KOPT-K1 (cell line): ENCODE data around the gene CAMTA1.

Source experiments
- H3K27ac ChIP-seq: fragments of 200-600 bp; sonication (generic); 2 replicates; pipeline ENCODE4 v1.5.1; 2016; ENCODE audit warnings: antibody characterized with exemption, mild to moderate bottlenecking, low read depth, low read length; ENCODE audit not compliant: poor library complexity, severe bottlenecking
- H3K36me3 ChIP-seq: fragments of 200-600 bp; sonication (generic); 2 replicates; pipeline ENCODE4 v1.5.1; 2017; ENCODE audit warnings: antibody characterized with exemption, mild to moderate bottlenecking, low read length, moderate library complexity; ENCODE audit not compliant: insufficient read depth
- H3K9me3 ChIP-seq: fragments of 200-600 bp; sonication (generic); 2 replicates; pipeline ENCODE4 v1.5.1; 2017; ENCODE audit warnings: antibody characterized with exemption, low read length, mild to moderate bottlenecking; ENCODE audit not compliant: insufficient read depth, poor library complexity, severe bottlenecking

The CAMTA1 gene

DNA sequence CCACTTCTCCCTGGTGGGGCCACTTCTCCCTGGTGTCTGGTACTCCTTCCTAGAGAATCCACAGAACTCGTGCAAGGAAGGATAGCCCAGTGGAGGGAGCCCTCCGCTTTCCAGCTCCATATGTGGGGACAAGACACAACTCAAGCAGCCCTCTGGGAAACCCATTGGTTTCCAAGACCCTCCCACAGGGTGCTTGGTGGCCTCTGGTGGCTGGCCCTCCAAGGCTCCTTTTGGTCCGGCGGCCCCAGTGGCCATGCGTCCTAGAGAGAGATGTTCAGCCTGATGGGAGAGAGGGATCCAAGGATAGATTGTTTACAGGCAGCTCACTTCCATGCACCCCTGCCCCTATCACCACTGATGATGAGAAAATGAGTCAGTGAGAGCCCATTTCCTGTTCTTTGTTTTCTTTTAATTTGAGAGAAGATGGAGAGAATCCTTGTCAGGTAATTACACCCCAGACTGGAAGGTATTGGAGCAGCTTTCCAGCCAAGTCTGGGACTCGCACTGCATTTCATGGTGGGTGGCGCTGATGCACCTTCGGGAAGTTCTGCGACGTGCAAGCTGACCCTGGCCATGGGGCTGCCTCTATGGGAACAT, 499.7 kb downstream of the CAMTA1 start:
- Histone ChIP-seq H3K9me3 (no peaks in the 10 kb centered on the region), H3K27ac (no peak overlapping the region), H3K36me3 (no peaks in the 10 kb centered on the region)

DNA sequence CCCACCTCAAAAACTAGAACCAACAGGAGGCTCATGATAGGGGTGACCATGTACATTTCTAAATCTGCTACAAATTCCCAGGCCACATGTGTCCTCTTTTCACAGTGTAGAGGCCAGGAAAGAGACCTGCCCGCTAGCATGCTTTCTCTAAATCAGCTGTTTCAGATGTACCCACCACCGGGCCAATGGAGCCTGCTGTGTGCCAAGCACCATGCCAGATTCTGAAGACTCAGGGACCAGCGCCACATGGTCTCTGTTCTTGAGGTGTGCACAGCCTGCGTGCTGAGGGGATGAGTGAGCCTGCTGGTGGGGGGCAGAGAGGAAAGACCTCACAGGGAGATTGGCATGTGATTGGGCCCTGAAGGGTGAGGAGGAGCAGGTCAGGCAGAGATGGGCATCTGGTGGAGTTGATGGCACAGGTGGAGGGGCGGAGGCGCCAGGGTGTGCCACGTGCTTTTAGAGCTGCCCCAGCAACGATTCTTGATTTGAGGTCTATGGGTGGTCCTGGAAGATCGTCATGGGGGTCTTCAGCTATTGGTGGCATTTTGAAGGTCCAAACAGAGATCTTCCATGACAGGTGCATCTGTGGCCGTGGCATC, 500.7 kb downstream of the CAMTA1 start:
- H3K36me3 ChIP-seq, result no peaks in the 10 kb centered on the region
- H3K9me3 ChIP-seq, result no peaks in the 10 kb centered on the region
- no peak overlapping the region for H3K27ac ChIP-seq

DNA sequence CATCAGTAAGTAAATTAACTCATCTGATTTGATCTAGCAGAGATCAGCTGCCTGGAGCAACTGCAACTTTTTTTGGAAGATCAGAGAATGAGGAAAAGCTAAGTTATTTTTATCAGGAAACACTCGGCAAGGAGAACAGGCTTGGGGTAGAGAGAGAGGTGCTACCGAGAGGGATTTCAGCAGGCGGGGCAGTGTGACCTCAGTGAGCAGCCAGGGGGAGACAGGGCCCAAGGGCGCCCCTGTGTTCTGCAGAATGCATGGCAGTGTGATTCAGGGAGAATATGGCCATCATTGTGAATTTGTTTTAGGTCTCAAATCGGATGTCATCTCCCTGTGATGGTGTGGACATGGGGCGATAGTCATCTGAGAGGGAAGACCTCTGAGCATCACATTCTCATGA, 501.8 kb downstream of the CAMTA1 start:
- no peak overlapping the region for H3K27ac ChIP-seq
- H3K9me3 ChIP-seq, result no peaks in the 10 kb centered on the region
- H3K36me3 ChIP-seq, result no peaks in the 10 kb centered on the region

DNA sequence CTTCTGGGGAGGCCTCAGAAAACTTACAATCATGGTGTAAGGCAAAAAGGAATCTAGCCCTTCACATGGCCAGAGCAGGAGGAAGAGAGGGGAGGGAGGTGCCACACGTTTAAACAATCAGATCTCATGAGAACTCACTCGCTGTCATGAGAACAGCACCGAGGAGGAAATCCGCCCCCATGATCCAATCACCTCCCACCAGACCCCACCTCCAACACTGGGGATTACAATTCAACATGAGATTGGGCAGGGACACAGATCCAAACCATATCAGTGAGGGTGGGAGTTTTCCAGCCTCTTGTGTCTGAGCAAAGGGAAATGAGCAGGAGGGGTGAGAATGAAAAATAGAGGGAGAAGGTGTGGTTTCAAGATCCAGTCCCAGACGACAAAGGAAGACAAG, 503.7 kb downstream of the CAMTA1 start:
- Histone ChIP-seq H3K9me3 (no peaks in the 10 kb centered on the region), H3K36me3 (no peaks in the 10 kb centered on the region), H3K27ac (no peak overlapping the region)

DNA sequence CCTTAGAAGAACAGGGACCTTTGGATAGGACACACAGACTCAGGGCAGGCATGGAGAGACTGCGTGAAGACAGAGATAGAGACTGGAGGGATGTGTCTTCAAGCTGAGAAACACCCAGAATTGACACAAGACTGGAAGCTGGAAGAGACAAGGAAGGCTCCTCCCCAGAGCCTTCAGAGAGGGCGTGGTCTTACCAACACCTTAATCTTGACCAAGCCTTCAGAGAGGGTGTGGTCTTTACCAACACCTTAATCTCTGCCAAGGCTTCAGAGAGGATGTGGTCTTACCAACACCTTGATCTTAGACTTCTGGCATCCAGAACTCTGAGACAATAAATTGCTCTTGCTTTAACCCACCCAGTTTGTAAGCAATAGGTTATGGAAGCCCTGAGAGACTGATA, 504.4 kb downstream of the CAMTA1 start:
- Histone ChIP-seq H3K36me3 (no peaks in the 10 kb centered on the region), H3K9me3 (no peaks in the 10 kb centered on the region), H3K27ac (no peak overlapping the region)

DNA sequence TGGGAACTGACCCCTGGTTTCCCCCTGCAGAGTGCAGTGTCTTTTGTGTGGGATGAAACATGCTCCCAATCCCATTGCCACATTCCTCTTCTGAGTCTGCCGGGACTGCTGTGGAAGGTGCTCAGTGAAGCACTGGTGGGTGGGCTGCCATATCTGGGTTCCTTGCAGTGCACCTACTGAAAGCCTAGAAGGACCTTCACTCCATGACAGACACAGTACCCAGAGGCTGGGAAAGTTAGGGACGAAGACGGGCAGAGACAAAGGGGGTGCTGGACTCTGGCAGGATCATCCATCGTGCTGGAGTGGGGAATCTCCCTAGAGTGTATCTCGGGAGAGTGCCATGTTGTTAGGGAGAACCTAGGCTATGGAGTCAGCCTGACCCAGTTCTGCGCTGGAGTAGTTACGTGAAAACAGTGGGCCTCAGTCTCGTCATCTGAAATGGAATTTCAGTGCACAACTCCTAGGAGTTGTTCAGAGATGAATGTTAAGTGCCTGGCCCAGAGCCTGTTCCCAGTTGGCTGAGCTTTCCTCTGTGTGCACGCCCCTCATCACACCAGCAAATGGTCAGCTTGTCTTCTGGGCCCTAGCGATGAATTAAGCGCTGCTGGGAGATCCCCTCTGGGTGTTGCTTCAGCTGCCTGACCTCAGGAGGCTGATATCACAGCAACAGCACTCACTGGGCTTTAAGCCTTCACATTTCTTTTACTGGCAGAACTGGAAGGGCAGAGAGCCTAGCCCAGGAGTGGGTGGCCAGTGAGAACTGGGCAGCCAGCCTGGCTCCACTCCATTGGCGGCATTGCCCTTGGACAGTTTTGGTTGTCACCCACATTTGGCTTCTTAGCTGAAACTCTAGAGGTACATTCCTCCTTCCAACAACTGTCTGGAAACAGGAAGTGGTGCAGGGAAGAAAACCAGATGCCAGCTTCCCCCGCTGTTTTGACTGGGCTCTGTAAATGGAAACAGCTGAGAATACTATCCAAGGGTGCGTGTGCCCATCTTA, 506.0 kb downstream of the CAMTA1 start:
- no peak overlapping the region for H3K27ac ChIP-seq
- no peaks in the 10 kb centered on the region for H3K9me3 ChIP-seq
- no peaks in the 10 kb centered on the region for H3K36me3 ChIP-seq

DNA sequence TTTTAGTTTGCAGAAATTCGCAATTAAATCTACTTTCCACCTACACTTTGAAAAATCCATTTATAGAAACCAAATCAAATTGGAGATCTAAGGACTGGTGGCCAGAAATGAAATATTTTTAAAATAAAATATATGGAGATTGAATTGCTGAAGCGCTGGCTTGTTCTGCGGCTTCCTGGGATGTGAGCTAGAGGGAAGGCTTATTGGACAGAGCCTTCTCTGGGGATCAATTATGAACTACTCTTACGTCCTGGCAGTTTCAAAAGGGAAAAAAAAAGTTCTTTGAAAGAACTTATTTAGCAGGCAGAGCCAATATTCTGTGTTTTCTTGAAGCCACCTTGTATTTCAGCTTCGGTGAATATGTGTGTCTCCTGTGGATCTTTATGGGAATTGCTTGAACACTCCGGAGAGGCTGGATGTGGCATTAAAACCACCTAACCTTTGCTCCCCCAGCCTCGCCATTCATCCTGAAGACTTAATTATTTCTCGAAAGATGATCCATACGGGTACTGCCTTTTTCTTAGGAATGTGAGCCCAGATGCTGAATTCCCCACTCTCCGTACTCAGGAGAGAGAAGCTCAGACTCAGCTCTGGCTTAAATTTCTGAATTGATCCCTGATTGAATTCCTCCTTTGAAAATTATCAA, 506.9 kb downstream of the CAMTA1 start:
- Histone ChIP-seq H3K36me3 (no peaks in the 10 kb centered on the region), H3K9me3 (no peaks in the 10 kb centered on the region), H3K27ac (no peak overlapping the region)

DNA sequence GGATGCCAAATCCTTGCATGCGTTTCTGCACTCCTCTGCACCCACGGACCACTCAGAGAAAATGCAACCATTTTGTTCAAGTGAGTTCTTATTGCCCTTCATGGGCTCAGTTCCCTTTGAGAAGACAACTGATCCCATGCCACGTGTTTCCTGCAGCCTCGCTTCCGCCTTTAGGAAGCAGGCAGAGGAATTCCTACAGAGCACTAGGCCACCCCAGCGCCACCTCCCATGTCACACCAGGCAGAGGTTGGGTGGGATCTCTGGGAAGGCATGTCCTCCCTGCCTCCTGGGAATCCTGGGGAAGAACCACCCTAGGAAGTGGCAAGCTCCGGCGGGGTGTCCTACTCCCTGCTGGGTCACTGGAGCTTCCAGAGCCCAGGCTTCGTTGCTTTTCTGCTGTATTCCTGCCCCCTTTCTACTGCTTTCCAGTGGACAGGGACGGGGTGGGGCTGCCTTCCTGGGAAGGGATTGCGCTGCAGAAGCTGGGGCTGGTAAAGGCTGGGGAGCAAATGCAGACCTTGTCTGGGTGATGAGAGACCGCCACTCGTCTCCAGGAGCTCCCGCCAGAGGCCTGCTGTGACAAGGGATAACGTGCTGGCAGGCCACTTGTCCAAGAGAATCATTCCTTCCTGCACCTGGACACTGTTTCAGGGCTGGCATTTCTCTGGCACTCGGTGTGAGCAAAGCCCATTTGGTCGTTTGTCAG, 507.6 kb downstream of the CAMTA1 start:
- no peaks in the 10 kb centered on the region for H3K9me3 ChIP-seq
- H3K36me3 ChIP-seq, result no peaks in the 10 kb centered on the region
- H3K27ac ChIP-seq, result no peak overlapping the region

DNA sequence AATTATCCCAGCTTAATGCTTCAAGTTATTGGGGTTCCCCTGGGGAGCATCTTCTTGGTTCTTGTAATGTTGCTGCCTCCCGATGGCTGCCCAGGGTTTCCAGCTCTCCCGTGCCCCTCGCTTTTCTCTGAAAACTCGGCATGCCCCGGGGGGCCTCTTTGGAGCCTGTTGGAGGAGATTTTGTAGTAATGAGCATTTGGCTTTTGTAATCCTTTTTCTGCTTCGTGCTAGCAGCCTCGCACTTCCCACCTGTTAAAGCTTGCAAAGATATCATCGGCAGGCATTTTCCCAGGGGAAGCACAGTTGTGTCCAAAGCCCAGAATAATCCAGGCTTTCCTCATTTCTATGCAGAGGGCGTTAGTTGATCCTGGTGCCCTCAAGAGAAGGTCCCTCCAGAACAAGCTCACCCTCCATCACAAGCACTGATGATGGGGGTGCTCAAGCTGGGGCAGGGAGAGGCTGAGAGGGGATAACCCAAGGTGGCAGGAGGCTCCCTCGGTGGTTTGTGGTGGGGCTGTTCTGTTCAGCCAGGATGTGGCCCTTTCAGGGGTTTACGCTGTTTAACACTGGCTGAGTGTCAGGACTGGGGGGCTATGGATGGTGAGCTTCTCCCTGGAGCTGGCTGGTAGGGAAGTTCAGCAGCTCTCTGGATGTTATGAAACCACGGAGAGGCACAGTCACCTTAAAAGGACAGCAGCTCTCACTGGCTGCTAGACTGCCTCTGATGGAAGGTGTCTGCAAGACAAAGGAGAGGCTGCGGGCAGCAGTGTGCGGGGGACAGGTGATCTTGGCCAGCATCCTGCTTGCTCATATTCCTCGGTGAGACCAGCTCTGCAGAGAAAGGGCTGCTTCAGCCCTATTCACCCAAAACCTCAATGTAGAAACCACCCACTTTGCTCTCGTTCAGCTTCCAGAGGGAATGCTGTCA, 508.7 kb downstream of the CAMTA1 start:
- Histone ChIP-seq H3K36me3 (no peaks in the 10 kb centered on the region), H3K27ac (no peak overlapping the region), H3K9me3 (no peaks in the 10 kb centered on the region)

DNA sequence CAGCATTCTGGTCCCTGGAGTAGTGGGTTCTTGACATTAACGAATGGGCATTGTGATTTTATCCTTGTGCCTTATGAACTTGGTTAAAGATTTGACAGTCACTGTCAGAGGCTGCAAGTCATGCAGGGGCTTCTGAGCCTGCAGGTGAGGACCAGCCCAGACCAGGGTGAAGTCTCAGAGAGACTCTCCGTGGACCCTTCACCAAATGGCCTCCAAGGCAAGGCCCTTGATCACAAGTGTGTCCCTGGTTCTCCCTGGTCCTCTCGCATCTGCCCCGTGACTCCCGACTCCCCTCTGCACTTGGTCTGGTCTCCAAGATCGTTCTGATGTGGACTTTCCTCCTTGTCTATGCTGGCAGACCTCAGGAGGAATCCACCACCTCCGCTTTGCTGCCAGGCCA, 509.4 kb downstream of the CAMTA1 start:
- H3K9me3 ChIP-seq, result no peaks in the 10 kb centered on the region
- H3K36me3 ChIP-seq, result no peaks in the 10 kb centered on the region
- H3K27ac ChIP-seq, result no peak overlapping the region

DNA sequence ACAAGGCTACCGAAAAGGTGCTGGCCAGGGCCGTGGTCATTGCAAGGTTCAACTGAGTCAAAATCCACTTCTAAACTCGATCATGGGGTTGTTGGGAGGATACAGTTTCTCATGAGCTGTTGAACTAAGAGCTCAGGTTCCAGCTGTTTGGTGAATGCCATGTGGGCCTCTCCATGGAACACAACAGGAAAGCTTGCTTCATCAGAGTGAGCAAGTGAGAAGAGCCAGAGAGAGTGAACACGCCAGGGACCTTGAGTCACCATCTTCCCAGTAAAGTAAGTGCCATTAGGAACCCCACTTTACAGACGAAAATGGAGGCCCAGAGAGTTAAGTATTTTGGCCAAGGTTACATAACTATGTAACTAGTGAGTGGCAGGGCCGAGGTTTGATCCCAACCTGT, 510.7 kb downstream of the CAMTA1 start:
- H3K27ac ChIP-seq, result no peak overlapping the region
- H3K9me3 ChIP-seq, result no peaks in the 10 kb centered on the region
- no peaks in the 10 kb centered on the region for H3K36me3 ChIP-seq

DNA sequence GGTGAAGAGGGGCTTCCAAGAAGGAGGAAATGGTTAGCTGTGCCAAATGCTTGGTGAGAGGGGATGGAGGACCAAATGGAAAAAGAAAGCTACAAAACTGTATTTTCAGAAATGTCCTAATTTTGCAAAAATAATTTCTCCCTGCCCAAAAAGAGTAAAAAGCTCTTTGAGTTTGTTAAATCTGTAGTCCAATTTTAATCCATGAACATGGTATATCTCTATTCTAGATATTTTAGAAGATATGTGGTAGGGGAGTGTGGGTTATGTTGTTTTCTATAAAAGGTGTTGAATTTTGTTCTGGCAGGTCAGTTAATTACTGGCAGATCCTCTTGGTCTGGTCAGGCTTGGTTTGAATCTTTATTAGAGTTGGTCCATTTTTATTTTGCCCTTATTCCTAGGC, 511.7 kb downstream of the CAMTA1 start:
- H3K9me3 ChIP-seq, result no peaks in the 10 kb centered on the region
- no peak overlapping the region for H3K27ac ChIP-seq
- H3K36me3 ChIP-seq, result no peaks in the 10 kb centered on the region

DNA sequence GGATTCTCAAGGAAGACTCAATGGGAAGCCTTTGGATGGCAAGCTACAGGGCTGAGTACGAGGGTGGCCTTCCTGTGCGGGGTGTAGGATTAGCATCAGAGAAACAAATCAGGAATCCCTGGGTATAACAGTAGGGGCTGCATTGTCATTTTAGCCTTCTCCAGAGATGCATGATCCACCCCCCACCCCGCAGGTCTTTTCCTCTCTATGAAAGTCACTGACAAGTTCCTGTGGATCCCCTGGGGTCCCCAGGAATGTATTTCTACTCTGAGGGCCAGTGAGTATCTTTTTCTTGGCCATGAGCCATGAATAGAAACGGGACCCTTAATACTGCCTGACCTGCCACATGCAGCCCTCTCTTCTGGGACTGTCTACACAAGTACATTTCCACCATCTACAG, 512.9 kb downstream of the CAMTA1 start:
- H3K27ac ChIP-seq, result no peak overlapping the region
- no peaks in the 10 kb centered on the region for H3K9me3 ChIP-seq
- no peaks in the 10 kb centered on the region for H3K36me3 ChIP-seq

DNA sequence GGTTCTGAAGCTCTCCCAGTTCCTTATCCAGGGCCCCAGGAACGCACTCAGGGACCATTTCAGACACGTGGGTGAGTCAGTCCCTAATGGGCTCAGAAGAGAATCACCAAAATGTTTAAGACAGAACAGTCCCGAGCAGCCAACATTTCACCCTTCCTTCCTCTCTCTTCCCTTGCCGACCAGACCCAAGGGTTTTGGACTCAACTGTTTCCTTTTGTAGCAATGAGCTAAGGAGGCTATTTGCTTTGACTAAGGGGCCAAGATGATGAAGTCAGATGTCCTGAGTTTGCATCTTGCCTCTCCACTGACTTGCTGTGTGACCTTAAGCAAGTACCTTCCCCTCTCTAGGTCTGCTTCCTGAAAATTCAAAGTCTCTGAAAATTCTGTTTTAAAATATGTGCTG, 513.5 kb downstream of the CAMTA1 start:
- H3K27ac ChIP-seq, result no peak overlapping the region
- H3K9me3 ChIP-seq, result no peaks in the 10 kb centered on the region
- no peaks in the 10 kb centered on the region for H3K36me3 ChIP-seq
